Umbilical cord (tissue), 2 donors: ENCODE results near the gene GGTLC2. TPM values are rescaled to one million over a fixed set of nuclear protein-coding genes. Genes with fewer than 3 reads are reported as not detected.
"Not testable (repeated sequence)": the region's sequence is repeated elsewhere in the genome, so short reads cannot be mapped to it uniquely, and the experiment has no call there.

Experiments used
- DNase-seq: peaks from one replicate; pipeline ENCODE4 v3.0.0-alpha.2; 2015; ENCODE audit warnings: low spot score
- total RNA-seq: library from RNA; depleted of rRNA; stranded (reverse); fragments of >200 nt; gene quantifications from one replicate; pipeline ENCODE4 v1.2.3, GENCODE V29; 2014; ENCODE audit warnings: low replicate concordance; ENCODE audit not compliant: insufficient read depth

GGTLC2 gene
- total RNA-seq, 1 donor from 2014 or later = not detected

- not testable (repeated sequence) for DNase-seq
Observed at GRCh38 chr22:22636260-22636659, 8.2 kb upstream of the GGTLC2 start.

GRCh38 chr22:22638313-22638712, 6.1 kb upstream of the GGTLC2 start:
- DNase-seq = not testable (repeated sequence)

GRCh38 chr22:22642255-22642654, 2.2 kb upstream of the GGTLC2 start:
- not testable (repeated sequence) for DNase-seq

- not testable (repeated sequence) for DNase-seq
Observed at GRCh38 chr22:22645969-22646368, 1.6 kb downstream of the GGTLC2 start.

GRCh38 chr22:22647952-22648351, 3.5 kb downstream of the GGTLC2 start:
- DNase-seq = not testable (repeated sequence)

GRCh38 chr22:22648863-22649536, 4.6 kb downstream of the GGTLC2 start:
- DNase-seq = not testable (repeated sequence)

GRCh38 chr22:22649761-22650160, 5.3 kb downstream of the GGTLC2 start:
- not testable (repeated sequence) for DNase-seq

GRCh38 chr22:22650398-22650797, 6.0 kb downstream of the GGTLC2 start:
- not testable (repeated sequence) for DNase-seq

GRCh38 chr22:22650803-22651515, 6.5 kb downstream of the GGTLC2 start:
- not testable (repeated sequence) for DNase-seq

GRCh38 chr22:22651593-22651992, 7.2 kb downstream of the GGTLC2 start:
- DNase-seq = peak; percentile 54

- DNase-seq = not testable (repeated sequence)
Observed at GRCh38 chr22:22652102-22652501, 7.7 kb downstream of the GGTLC2 start.

GRCh38 chr22:22652573-22652972, 8.2 kb downstream of the GGTLC2 start:
- DNase-seq = not testable (repeated sequence)

GRCh38 chr22:22653677-22654381, 9.4 kb downstream of the GGTLC2 start:
- DNase-seq = not testable (repeated sequence)

- DNase-seq = no peak
Observed at GRCh38 chr22:22655452-22656290, 11.3 kb downstream of the GGTLC2 start.

GRCh38 chr22:22657712-22658111, 13.3 kb downstream of the GGTLC2 start:
- no peak for DNase-seq

- no peak for DNase-seq
Observed at GRCh38 chr22:22661275-22661674, 16.9 kb downstream of the GGTLC2 start.

GRCh38 chr22:22662095-22662494, 17.7 kb downstream of the GGTLC2 start:
- DNase-seq = no peak

GRCh38 chr22:22663861-22664800, 19.7 kb downstream of the GGTLC2 start:
- DNase-seq = no peak

GRCh38 chr22:22666307-22667091, 22.1 kb downstream of the GGTLC2 start:
- DNase-seq = no peak
